T47D (cell line): ENCODE data around the gene MLLT6.
A peak's percentile ranks its signal among the peaks of the same experiment; 100 is the strongest.

Experiments used
- DNase-seq, 2 experiments: peaks; one replicate each; pipeline versions ENCODE4 v3.0.0 to v3.0.0-alpha.2; 2011 to 2012; ENCODE audit warnings: low read depth in 1 of 2, low spot score in 1 of 2
- JUND ChIP-seq: IDR thresholded peaks from 2 replicates; pipeline ENCODE4 v1.6.1; 2012; ENCODE audit warnings: low read depth
- in situ Hi-C: cut with HindIII; loops from 2 replicates; pipeline ENCODE4 v1.10.0; 2016; ENCODE audit warnings: low sequenced_read_pairs, low pct_unique_long_range_greater_than_20kb

Gene MLLT6

DNA sequence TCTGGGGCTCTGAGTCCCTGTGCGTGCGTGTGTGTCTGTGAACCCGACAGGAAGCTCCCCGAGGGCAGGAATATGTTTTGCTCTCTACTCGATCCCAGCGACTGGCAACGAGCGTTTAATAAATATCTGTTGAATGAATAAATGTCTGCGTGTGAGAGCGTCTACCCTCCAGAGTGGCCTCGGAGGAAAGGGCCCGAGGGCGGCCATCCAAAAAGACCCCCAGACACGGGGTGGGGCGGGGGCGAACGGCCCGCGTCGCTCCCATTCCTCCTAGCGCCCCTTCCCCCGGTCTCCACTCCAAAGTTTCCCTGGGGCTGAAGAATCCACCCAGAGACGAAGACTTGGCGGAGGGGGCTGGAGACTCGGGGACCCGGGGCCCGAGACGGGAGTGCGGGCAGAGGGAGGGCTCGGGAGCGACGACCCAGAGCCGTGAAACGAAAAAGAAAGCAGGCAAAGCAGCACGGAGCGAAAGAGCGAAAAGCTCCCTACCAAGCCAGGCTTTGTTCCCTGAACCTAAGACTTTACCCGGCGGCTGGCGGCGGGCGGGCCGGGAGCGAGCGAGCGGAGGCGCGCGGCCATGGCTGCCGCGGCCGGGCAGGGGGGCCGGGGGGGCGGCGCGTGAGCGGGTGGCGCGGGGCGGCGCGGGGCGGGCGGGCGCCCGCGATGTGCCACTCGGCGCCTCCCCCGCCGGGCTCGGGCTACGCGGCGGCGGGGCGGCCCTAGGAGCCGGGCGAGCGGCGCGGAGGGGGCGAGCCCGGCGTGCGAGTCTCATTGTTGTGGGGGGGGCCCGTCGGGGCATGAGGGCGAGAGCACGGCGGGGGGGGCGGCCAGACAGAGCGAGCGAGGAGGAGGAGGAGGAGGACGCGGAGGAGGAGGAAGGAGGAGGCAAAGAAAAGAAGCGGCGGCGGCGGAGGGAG is at the start of gene MLLT6:
TSS of gene MLLT6 (plus strand) at position 668 of the 917 bp plus-strand sequence. CDS start 360 bp downstream, outside the sequence.
- in situ Hi-C loops, result no loop called here
- no peak for TF ChIP-seq JUND
- DNase-seq, result peak; percentile 73 to 91

DNA sequence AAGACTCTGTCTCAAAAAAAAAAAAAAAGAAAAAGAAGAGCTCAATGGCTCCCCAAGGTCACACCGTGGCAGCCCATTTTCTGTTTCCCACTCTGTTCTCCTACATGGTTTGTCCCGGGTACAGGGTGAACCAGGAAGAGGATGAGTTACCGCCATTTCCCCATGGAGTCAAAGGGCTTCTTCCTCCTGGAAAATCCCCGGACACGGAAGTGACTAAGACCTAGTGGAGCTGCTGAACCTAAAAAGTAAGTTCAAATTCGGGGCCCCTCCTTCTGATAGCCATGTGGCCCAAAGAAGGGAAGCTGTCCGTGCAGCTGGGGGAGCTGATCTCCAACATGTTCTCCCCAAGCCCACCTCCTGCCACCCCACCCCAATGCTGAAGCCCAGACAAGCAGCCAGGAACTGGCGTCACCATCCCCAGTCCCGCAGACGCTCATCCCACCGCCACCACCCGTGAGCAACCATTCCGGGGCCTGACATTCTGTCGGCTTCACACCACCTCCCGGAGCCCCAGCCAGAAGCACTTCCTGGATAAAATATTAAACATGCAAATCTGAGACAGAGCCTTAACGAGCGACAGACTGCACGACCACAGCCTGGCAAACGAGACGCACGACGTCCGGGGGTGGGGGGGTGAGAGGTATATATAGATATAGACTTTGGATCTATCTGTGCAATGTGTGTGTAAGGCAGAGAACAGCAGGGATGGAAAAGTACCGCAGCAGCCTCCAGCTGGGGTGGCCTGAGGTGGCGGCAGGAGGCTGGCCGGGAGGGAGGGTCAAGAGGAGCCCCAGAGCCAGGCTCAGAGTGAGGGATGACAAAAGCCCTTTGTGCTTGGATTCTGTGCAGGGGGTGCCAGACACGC is 47.9 kb upstream of the MLLT6 start:
- DNase-seq, result no peak
- TF ChIP-seq JUND, result no peak
- in situ Hi-C loops, result no loop called here

DNA sequence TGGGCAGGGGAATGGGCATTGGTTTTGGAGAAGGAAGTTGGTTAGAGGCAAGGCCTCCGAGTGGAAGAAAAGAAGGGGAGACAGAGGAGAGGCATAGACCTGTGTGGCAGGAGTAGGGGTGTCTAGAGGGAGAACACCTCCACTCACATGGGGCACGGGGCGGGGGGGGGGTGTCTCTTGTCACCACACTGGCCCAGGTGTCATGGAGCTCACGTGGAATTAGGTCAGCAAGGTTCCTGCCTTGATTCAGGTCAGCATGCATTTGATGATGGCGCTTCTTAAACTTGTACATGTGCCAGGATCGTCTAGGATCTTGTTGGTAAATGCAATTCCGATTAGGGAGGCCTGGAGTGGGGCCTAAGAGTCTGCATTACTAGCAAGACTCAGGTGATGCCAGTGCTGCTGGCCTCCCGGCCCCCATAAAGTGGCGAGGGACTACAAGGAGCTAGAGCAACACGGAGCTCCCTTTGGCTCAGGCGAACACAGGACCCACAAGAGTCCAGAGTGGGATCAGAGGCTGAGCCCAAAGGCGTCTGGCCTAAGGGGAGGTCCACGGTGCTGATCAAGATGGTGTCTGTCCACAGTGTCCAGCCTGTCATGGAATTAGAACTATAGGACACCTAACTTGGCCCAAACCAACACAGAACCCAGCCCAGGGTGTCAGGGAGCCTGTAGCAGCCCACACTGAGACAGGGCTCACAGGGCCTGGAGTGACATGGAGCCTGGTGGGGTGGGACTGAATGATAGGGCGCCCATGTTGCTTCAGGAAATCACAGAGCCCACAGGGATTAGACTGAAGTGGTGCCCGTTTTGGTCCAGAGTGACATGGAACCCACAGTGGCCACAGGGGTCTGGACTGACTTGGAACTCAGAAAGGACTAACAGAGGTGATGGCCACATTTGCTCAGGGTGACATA is 47.0 kb upstream of the MLLT6 start:
- TF ChIP-seq JUND, result no peak
- in situ Hi-C loops, result no loop called here
- DNase-seq, result no peak

DNA sequence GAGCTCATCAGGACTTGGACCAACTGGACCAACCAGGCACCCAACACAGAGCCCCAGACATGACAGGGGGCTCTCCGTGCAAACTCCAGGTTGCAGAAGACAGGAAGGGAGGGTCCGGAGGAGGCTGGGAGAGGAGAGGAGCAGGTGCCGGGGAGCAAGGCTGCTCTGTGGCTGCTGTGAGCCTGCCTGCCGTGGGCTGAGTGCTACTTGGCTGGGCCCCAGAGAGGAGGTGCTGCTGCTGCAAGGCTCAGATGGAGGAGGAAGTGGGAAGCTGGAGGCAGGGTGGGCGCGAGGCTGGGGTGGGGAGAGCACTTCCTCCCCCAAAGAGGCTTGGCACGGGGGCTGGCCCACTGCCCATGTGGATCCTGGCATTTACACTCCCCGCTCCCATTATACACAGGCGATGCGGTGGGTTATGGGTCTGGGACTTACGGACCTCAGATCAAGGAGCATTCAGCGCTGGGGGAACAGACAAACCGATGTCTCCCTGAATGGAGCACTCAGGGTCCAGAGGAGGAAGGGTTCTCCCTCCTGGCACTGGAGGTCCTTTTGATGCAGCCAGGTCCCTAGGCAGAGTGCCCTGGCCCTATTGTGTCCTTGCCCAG is 46.2 kb upstream of the MLLT6 start:
- TF ChIP-seq JUND, result no peak
- no peak for DNase-seq
- in situ Hi-C loops, result no loop called here

DNA sequence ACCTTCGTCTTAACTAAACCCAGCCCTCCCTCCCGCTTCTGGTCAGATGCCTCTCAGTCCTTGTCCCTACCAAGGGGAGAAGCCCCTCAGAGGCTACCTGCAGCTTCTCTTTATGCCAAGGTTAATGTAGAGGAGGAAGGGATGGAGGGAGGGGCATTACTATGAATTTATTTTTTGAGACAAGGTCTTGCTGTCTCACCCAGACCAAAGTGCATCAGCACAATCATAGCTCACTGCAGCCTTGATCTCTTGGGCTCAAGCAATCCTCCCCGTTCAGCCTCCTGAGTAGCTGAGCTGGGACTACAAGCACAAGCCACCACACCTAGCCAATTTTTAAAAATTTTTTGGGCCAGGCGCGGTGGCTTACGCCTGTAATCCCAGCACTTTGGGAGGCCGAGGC is 45.7 kb upstream of the MLLT6 start:
- no peak for DNase-seq
- in situ Hi-C loops, result no loop called here
- TF ChIP-seq JUND, result no peak

DNA sequence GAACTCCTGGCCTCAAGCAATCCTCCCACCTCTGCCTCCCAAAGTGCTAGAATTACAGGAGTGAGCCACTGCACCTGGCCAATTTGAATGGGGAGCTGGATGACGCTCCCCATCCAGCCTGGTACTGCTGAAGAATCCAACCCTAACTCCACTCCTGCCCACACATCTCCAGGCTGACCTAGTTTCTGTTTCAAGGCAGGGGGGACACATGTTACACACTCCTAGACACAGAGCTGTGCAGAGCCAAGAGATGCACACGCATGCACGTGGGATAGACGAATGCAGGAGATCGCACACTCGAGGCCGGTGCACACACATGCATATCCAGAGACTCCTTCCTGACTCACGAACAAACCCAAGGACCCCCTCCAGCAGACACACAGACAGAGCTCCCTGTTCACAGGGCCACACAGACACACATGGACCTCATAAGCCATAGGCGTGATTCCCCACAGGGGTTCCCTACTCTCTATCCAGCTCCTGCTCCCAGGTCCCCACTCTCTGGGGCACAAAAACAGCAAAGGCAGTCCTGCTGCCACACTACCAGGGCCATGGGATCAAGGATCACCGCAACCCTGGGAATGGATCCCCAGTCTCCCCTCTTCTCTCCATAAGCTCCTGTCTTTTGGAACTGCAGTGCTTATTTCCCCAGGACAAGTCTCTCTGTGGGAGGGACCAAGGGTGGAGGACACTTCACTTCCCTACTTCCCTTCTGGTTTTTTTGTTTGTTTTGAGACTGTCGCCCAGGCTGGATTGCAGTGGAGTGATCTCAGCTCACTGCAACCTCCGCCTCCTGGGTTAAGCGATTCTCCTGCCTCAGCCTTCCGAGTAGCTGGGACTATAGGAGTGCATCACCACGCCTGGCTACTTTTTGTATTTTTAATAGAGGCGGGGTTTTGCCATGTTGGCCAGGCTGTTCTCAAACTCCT is 44.7 kb upstream of the MLLT6 start:
- in situ Hi-C loops, result no loop called here
- no peak for TF ChIP-seq JUND
- peak in 1 of 2 experiments; percentile 43 for DNase-seq

DNA sequence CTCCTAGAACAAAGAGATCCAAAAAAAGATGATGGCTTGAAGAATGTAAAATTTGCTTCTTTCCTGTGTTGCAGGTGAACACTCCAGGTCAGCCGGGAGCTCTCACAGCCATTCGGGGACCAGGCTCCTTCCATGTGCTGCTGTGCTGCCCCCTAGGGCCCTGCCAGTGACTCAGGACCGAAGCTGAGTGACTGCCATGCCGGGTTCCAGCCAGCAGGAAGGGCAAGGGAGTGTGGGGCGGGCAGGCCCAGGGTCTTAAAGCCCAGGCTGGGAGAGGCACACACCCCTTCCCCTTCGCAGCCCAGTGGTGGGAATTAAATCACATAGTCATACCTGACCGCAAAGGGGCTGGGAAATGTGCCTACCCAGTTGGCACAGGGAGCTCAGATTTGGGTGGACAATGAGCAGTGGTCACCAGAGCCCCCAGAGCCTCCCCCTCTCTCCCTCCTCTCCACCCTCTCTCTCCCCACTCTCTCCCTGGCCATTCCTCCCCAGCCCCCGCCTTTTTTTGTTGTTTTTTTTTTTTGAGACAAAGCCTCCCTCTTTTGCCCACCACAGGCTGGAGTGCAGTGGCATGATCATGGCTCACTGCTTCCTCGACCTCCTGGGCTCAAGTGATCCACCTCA is 41.8 kb upstream of the MLLT6 start:
- peak; percentile 88 to 93 for DNase-seq
- no peak for TF ChIP-seq JUND
- in situ Hi-C loops, result no loop called here

DNA sequence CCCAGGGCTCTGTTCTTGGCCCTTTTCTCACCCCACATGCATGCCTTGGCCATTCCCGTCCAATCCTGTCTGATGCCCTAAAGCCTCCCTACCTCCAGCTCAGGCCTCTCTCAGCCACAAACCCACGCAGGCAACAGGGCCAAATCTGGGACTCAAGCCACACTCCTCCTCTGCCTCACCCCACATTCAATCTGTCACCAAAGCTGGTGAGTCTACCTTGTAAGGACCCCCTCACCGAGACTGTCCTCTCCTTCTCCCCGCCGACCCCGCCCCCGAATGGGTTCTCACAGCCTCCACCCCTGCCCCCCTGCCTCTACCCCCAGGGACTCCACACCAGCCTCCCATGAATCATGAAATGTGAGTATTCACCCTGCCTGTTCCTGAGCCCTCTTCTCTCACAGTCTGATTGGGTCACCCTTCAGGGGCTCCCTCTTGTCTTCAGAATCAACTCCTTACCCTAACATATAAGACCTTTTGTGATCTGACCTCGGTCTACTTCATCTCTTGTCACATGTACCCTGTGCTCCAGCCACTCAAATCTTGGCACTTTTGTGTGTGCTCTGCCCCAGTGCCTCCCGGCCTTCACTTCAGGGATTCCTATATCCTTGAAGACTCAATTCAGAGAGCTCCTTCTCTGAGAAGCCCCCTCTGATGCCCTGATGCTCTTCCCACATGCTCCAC is 41.0 kb upstream of the MLLT6 start:
- in situ Hi-C loops, result no loop called here
- peak; percentile 47 to 78 for DNase-seq

DNA sequence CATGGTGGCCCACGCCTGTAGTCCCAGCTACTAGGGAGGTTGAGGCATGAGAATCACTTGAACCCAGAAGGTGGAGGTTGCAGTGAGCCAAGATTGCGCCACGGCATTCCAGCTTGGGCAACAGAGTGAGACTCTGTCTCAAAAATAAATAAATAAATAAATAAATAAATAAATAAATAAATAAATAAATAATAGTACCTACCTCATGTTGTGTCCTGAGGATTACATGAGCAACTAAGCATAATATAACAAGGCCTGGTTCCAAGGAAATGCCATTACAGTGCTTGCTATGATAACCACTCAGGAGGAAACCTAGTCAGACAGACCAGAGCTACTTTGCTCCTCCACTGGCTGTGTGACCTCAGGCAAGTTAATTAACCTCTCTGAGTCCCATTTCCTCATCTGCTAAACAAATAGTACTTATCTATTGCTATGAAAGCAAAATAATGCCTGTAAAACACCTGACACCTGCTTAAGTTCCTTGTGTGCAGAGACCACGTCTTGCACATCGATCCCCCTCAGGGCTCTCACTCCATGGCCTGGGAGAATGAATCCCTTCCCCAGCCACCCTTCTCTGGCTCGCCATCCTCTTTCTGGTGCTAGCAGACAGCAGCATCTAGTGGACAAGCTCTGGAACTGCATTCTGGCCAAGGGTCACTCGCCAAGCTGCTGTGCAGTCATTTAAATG is 37.8 kb upstream of the MLLT6 start:
- DNase-seq, result peak; percentile 79 to 85
- in situ Hi-C loops, result no loop called here
- TF ChIP-seq JUND, result no peak

More for the DNA sequence above, 41.0 kb upstream of the MLLT6 start:
- TF ChIP-seq JUND, result no peak
